K562 (cell line): ENCODE data around the gene RAD51D. TPM values are rescaled to one million over a fixed set of nuclear protein-coding genes. Genes with fewer than 3 reads are reported as not detected.

ENCODE experiments used
- ATAC-seq: fragments of 200-7000 bp; cut with Tn5 transposase; 3 replicates; pipeline ENCODE4 v1.9.1; 2020; ENCODE audit warnings: moderate library complexity
- BruUV-seq: library from RNA; stranded (reverse); fragments of 400-500 nt; replicated peaks from 2 replicates; lab custom pipeline; 2021; lab: Mats Ljungman, UMichigan
- CTCF ChIA-PET: fragments of 300-600 bp; formaldehyde crosslinking; extraction: SDS; loops from one replicate; lab custom pipeline; 2021; ENCODE audit warnings: low intra/inter-chr PET ratio; lab: Yijun Ruan, JAX
- POLR2A ChIA-PET: fragments of 300-600, 350-650 bp; sonication (Branson Sonifier 250); formaldehyde crosslinking; extraction: SDS; loops from one replicate; lab custom pipeline; 2021; ENCODE audit warnings: antibody characterized with exemption, inconsistent platforms; lab: Yijun Ruan, JAX
- DNase-seq, 4 experiments: peaks; one replicate each; pipeline versions ENCODE4 v3.0.0 to v3.0.0-alpha.2; 2011 to 2018; ENCODE audit warnings: low spot score in 3 of 4, mixed read lengths in 3 of 4; ENCODE audit errors: extremely low read depth in 1 of 4
- FAIRE-seq: peaks from 2 replicates; lab custom pipeline; 2011; peaks lifted over from hg19 to GRCh38; lab: Jason Lieb, UNC
- H2AFZ ChIP-seq: 2 replicates; pipeline ENCODE4 v1.6.0; 2011; ENCODE audit warnings: low read depth, low read length, control low read depth, inconsistent platforms
- H3K27ac ChIP-seq: fragments of 200-600 bp; 3 replicates; pipeline ENCODE4 v1.8.0; 2011; ENCODE audit warnings: low read depth, mild to moderate bottlenecking, control low read depth, inconsistent platforms, low read length, moderate library complexity, mixed read lengths; ENCODE audit errors: extremely low read depth
- H3K27me3 ChIP-seq, 2 experiments: fragments of 300-600 bp in 1 of 2; 2 replicates in 1 of 2; 3 replicates in 1 of 2; pipeline versions ENCODE4 v1.6.0 to v1.8.0; 2011; ENCODE audit warnings: inconsistent platforms in 2 of 2, low read length in 2 of 2, mild to moderate bottlenecking in 1 of 2, mixed read lengths in 1 of 2, moderate library complexity in 1 of 2; ENCODE audit not compliant: control insufficient read depth in 2 of 2, insufficient read depth in 2 of 2
- H3K36me3 ChIP-seq: fragments of 300-600 bp; 3 replicates; pipeline ENCODE4 v1.8.0; 2011; ENCODE audit warnings: mild to moderate bottlenecking, low read length, inconsistent platforms; ENCODE audit not compliant: control insufficient read depth, insufficient read depth
- H3K4me1 ChIP-seq, 2 experiments: fragments of 200-600 bp in 1 of 2; replicated peaks in 1 of 2; 2 replicates in 1 of 2; 3 replicates in 1 of 2; pipeline versions ENCODE4 v1.5.1 to v1.8.0; 2011; ENCODE audit warnings: inconsistent platforms in 2 of 2, low read length in 2 of 2, mild to moderate bottlenecking in 1 of 2, mixed read lengths in 1 of 2, moderate library complexity in 1 of 2; ENCODE audit not compliant: control insufficient read depth in 2 of 2, insufficient read depth in 2 of 2
- H3K4me2 ChIP-seq: 2 replicates; pipeline ENCODE4 v1.6.1; 2011; ENCODE audit warnings: low read length, control low read depth, inconsistent platforms, mixed read lengths; ENCODE audit not compliant: insufficient read depth
- H3K4me3 ChIP-seq: fragments of 200-600 bp; sonication (generic), shearing (Covaris generic); 2 replicates; pipeline ENCODE4 v1.5.1; 2016; ENCODE audit warnings: control low read depth, inconsistent platforms
- H3K79me2 ChIP-seq: fragments of 200-600 bp; 3 replicates; pipeline ENCODE4 v1.8.0; 2011; ENCODE audit warnings: low read length, inconsistent platforms; ENCODE audit not compliant: control insufficient read depth, insufficient read depth
- H3K9ac ChIP-seq, 2 experiments: 2 replicates each; pipeline versions ENCODE4 v1.6.0 to v1.6.1; 2011; ENCODE audit warnings: low read depth in 2 of 2, low read length in 2 of 2, control low read depth in 1 of 2, inconsistent platforms in 1 of 2, mild to moderate bottlenecking in 1 of 2, mixed read lengths in 1 of 2; ENCODE audit not compliant: insufficient read depth in 1 of 2
- H3K9me1 ChIP-seq: one replicate; pipeline ENCODE4 v1.6.0; 2011; ENCODE audit warnings: inconsistent platforms, mild to moderate bottlenecking, low read length, moderate library complexity; ENCODE audit not compliant: control insufficient read depth, insufficient read depth
- H3K9me3 ChIP-seq: replicated peaks from 2 replicates; pipeline ENCODE4 v1.5.1; 2011; ENCODE audit warnings: low read depth, low read length, inconsistent platforms; ENCODE audit not compliant: control insufficient read depth, insufficient read depth
- H4K20me1 ChIP-seq: replicated peaks from 2 replicates; pipeline ENCODE4 v1.6.1; 2011; ENCODE audit warnings: low read length, inconsistent platforms, mixed read lengths; ENCODE audit not compliant: control insufficient read depth, insufficient read depth
- AFF1 ChIP-seq, 2 experiments: fragments of 450-650 bp; IDR thresholded peaks; 2 replicates each; pipeline ENCODE4 v1.6.1; 2018; ENCODE audit warnings: mild to moderate bottlenecking in 2 of 2, low read depth in 1 of 2; ENCODE audit not compliant: partially characterized antibody in 2 of 2
- BHLHE40 ChIP-seq: IDR thresholded peaks from 2 replicates; pipeline ENCODE4 v1.6.1; 2011; ENCODE audit warnings: low read length, improper control_type of control experiment
- CCAR2 ChIP-seq: fragments of 200-400 bp; formaldehyde crosslinking; IDR thresholded peaks from 2 replicates; pipeline ENCODE4 v1.6.1; 2017; ENCODE audit warnings: mild to moderate bottlenecking, low read depth, low read length
- FOXK1 ChIP-seq: sonication (generic); formaldehyde crosslinking; IDR thresholded peaks from 2 replicates; pipeline ENCODE4 v1.8.0; 2022; ENCODE audit warnings: missing genetic modification reagents, mild to moderate bottlenecking, borderline replicate concordance
- HNRNPUL1 ChIP-seq: fragments of 200-400 bp; formaldehyde crosslinking; IDR thresholded peaks from 2 replicates; pipeline ENCODE4 v1.6.1; 2017; ENCODE audit warnings: low read length
- IRF1 ChIP-seq: sonication (generic); formaldehyde crosslinking; IDR thresholded peaks from 2 replicates; pipeline ENCODE4 v1.8.0; 2022; ENCODE audit warnings: missing genetic modification reagents, mild to moderate bottlenecking, borderline replicate concordance
- LEF1 ChIP-seq: fragments of 450-650 bp; IDR thresholded peaks from 2 replicates; pipeline ENCODE4 v1.6.1; 2016; ENCODE audit warnings: mild to moderate bottlenecking
- NCOA1 ChIP-seq: fragments of 450-650 bp; IDR thresholded peaks from 2 replicates; pipeline ENCODE4 v1.6.1; 2016; ENCODE audit warnings: low read depth
- NFE2L1 ChIP-seq: fragments of 450-650 bp; IDR thresholded peaks from 2 replicates; pipeline ENCODE4 v1.6.1; 2016; ENCODE audit warnings: missing genetic modification characterization, low read depth, mild to moderate bottlenecking, missing compliant biosample characterization, moderate library complexity, borderline replicate concordance
- NRF1 ChIP-seq, 2 experiments: fragments of 450-650 bp; IDR thresholded peaks in 1 of 2; conservative IDR thresholded peaks in 1 of 2; 2 replicates each; pipeline ENCODE4 v1.6.1; 2014; ENCODE audit warnings: mild to moderate bottlenecking in 2 of 2
- SIRT6 ChIP-seq: IDR thresholded peaks from one replicate; pipeline ENCODE4 v1.6.1; 2012; ENCODE audit warnings: low read depth, mild to moderate bottlenecking, control low read depth, inconsistent platforms, low read length, moderate library complexity
- XRCC4 ChIP-seq: IDR thresholded peaks from one replicate; pipeline ENCODE4 v1.6.1; 2011; ENCODE audit not compliant: insufficient read depth, insufficient read length; ENCODE audit errors: extremely low read depth
- ZNF253 ChIP-seq: fragments of 250-450 bp; sonication (Bioruptor Pico); conservative IDR thresholded peaks from 2 replicates; pipeline ENCODE4 v1.6.1; 2021; ENCODE audit warnings: mild to moderate bottlenecking
- ZSCAN29 ChIP-seq: fragments of 450-650 bp; IDR thresholded peaks from 2 replicates; pipeline ENCODE4 v1.6.1; 2017
- WGBS: fragments of 100-300 bp; shearing (Covaris generic); methylation state at CpG from one replicate; pipeline ENCODE4 v1.1.6; 2016; ENCODE audit warnings: low coverage, mixed read lengths; ENCODE audit not compliant: insufficient coverage; ENCODE audit errors: missing lambda C conversion rate; 5-methylcytosine and 5-hydroxymethylcytosine counted together
- in situ Hi-C: fragments of 300-500 bp; cut with MboI; formaldehyde crosslinking; loops from 4 replicates; pipeline ENCODE4 v1.15.0; 2018; ENCODE audit warnings: inconsistent platforms, mixed read lengths
- intact Hi-C: fragments of 100-400 bp; cut with micrococcal nuclease; formaldehyde crosslinking; loops from 2 replicates; pipeline ENCODE4 v1.14.2; 2022
- polyA plus RNA-seq, 8 experiments: library from polyadenylated mRNA; depleted of rRNA in 4 of 8; stranded (reverse) in 5 of 8; unstranded in 3 of 8; fragments of >200 nt; fragmentation: Nextera tagmentation in 2 of 8; fragmentation: Illumina TruSeq in 1 of 8; extraction: Ambion mirVana in 2 of 8; extraction: Trizol in 1 of 8; gene quantifications; 2 replicates each; pipeline versions ENCODE4 v1.2.1 to v1.2.3, GENCODE V29; 2011 to 2014; ENCODE audit warnings: inconsistent platforms in 1 of 8, missing spikeins in 1 of 8
- total RNA-seq, 7 experiments: library from RNA; depleted of rRNA in 6 of 7; stranded (reverse); fragments of >200 nt in 6 of 7; fragmentation: Illumina TruSeq in 2 of 7; extraction: Trizol in 2 of 7; gene quantifications; 2 replicates each; pipeline versions ENCODE4 v1.2.1 to v1.2.3, GENCODE V29; 2011 to 2021; ENCODE audit warnings: low replicate concordance in 1 of 7
- TF ChIP-seq, protein P1 (sequence below): fragments of 450-650 bp; formaldehyde crosslinking; IDR thresholded peaks from 2 replicates; pipeline ENCODE4 v1.4.0; 2020; ENCODE audit warnings: mild to moderate bottlenecking, moderate library complexity

The RAD51D gene
- total and polyA plus RNA-seq, 9 of the 15 experiments (the other 6 are each of a cell fraction or from before 2014, with no cell fraction given) = 2.2 to 16.9 (median 8.7) TPM

DNA sequence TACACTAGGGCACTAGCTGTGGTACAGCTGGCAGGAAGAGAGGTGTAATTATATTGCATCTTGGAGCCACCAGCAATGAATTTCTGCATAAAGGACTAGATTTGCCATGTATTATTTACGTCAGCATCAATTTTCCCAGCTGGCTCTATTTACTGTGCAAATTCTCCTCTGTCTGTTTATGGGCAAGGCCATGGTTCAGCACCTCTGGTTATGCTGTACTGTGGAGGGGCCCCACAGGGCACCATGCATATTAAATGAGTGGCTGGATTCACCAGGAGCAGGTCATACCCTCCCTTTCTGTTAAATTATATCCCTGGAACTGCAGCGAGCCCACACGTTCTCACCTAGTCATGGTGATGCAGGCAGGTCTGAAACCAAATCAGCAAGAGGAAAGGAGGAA lies 19.8 kb downstream of the RAD51D start:
- FAIRE-seq = no peak
- no peak overlapping the region for H3K9ac ChIP-seq
- no peaks in the 10 kb centered on the region for H3K9me3 ChIP-seq
- no peak for DNase-seq
- H3K4me1 ChIP-seq = no peaks in the 10 kb centered on the region
- no peak overlapping the region for H3K27ac ChIP-seq
- no peak overlapping the region for H3K4me3 ChIP-seq
- intact Hi-C loops (no loop called here), in situ Hi-C loops (no loop called here)
- H4K20me1 ChIP-seq = no peaks in the 10 kb centered on the region
- TF ChIP-seq FOXK1 (CRISPR knock-in tag) = no peak
- no peak for TF ChIP-seq SIRT6
- TF ChIP-seq, protein P1, sequence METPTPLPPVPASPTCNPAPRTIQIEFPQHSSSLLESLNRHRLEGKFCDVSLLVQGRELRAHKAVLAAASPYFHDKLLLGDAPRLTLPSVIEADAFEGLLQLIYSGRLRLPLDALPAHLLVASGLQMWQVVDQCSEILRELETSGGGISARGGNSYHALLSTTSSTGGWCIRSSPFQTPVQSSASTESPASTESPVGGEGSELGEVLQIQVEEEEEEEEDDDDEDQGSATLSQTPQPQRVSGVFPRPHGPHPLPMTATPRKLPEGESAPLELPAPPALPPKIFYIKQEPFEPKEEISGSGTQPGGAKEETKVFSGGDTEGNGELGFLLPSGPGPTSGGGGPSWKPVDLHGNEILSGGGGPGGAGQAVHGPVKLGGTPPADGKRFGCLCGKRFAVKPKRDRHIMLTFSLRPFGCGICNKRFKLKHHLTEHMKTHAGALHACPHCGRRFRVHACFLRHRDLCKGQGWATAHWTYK (CRISPR knock-in tag) = no peak
- TF ChIP-seq NFE2L1 (tag) = no peak
- no peak for TF ChIP-seq CCAR2
- TF ChIP-seq HNRNPUL1 = no peak
- TF ChIP-seq IRF1 = no peak
- no peak for TF ChIP-seq NRF1 (conservative IDR thresholded peaks at IDR 0.05 in 1 of 2, IDR thresholded peaks at IDR 0.05 in 1 of 2)
- no peak for TF ChIP-seq NCOA1
- TF ChIP-seq XRCC4 = no peak
- TF ChIP-seq LEF1 = no peak
- no peak for TF ChIP-seq ZNF253 (CRISPR knock-in tag)
- no peak for TF ChIP-seq AFF1 (IDR thresholded peaks at IDR 0.05; ENCODE audit: low read depth in 1 of 2, partially characterized antibody in 2 of 2)
- no peak for TF ChIP-seq ZSCAN29
- no peak for TF ChIP-seq BHLHE40
- H3K36me3 ChIP-seq = peaks cover 47% of the 10 kb centered on the region; the same call in 2 of the 3 replicates
- ATAC-seq = no peak
- H2AFZ ChIP-seq = no peak overlapping the region
- ChIA-PET CTCF (no interaction called here), POLR2A (no interaction called here)
- H3K27me3 ChIP-seq = no peaks in the 10 kb centered on the region
- H3K9me1 ChIP-seq = no peaks in the 10 kb centered on the region
- no peaks in the 10 kb centered on the region for H3K79me2 ChIP-seq
- no peak overlapping the region for H3K4me2 ChIP-seq
- 78% methylated on average over 3 of the region's 3 CpGs for WGBS
- BruUV-seq = no TSS peak
